ENCODE data around the gene VSNL1. TPM values are rescaled to one million over a fixed set of nuclear protein-coding genes. Genes with fewer than 3 reads are reported as not detected.

Gene VSNL1
- polyA plus RNA-seq, 1 donor = 0.70 TPM

- Histone ChIP-seq H3K9me3 (ENCODE audit: control insufficient read depth, low read depth, low read length) (no peaks in the 10 kb centered on the region), H3K27me3 (ENCODE audit: control insufficient read depth, insufficient read depth, low read length) (no peaks in the 10 kb centered on the region), H3K4me1 (ENCODE audit: control insufficient read depth, insufficient read depth, low read length) (no peaks in the 10 kb centered on the region), H3K27ac (ENCODE audit: low read length) (no peak overlapping the region), H3K4me3 (ENCODE audit: low read length) (no peak overlapping the region), H3K36me3 (ENCODE audit: control insufficient read depth, insufficient read depth, low read length) (peaks cover 8% of the 10 kb centered on the region)
- no peak for DNase-seq
- 100% methylated on average over 1 of the region's 4 CpGs for WGBS (ENCODE audit: insufficient coverage, low lambda C conversion rate)
These were observed 119.7 kb downstream of the VSNL1 start for GRCh38 chr2:17660219-17660618.

- Histone ChIP-seq H3K27ac (ENCODE audit: low read length) (no peak overlapping the region), H3K9me3 (ENCODE audit: control insufficient read depth, low read depth, low read length) (no peaks in the 10 kb centered on the region), H3K4me3 (ENCODE audit: low read length) (no peak overlapping the region), H3K27me3 (ENCODE audit: control insufficient read depth, insufficient read depth, low read length) (no peaks in the 10 kb centered on the region), H3K36me3 (ENCODE audit: control insufficient read depth, insufficient read depth, low read length) (peaks cover 10% of the 10 kb centered on the region), H3K4me1 (ENCODE audit: control insufficient read depth, insufficient read depth, low read length) (no peaks in the 10 kb centered on the region)
- no peak for DNase-seq
- WGBS (ENCODE audit: insufficient coverage, low lambda C conversion rate) = 100% methylated on average over 1 of the region's 1 CpG
These were observed 121.0 kb downstream of the VSNL1 start for GRCh38 chr2:17661460-17661859.

GRCh38 chr2:17662723-17663122 is 122.2 kb downstream of the VSNL1 start:
- no peaks in the 10 kb centered on the region for H3K9me3 ChIP-seq (ENCODE audit: control insufficient read depth, low read depth, low read length)
- H3K36me3 ChIP-seq (ENCODE audit: control insufficient read depth, insufficient read depth, low read length) = peaks cover 14% of the 10 kb centered on the region
- WGBS (ENCODE audit: insufficient coverage, low lambda C conversion rate) = no CpG with 5 or more reads among the region's 1 CpG
- H3K27me3 ChIP-seq (ENCODE audit: control insufficient read depth, insufficient read depth, low read length) = no peaks in the 10 kb centered on the region
- no peak for DNase-seq
- no peak overlapping the region for H3K27ac ChIP-seq (ENCODE audit: low read length)
- no peak overlapping the region for H3K4me3 ChIP-seq (ENCODE audit: low read length)
- H3K4me1 ChIP-seq (ENCODE audit: control insufficient read depth, insufficient read depth, low read length) = no peaks in the 10 kb centered on the region

- H3K4me1 ChIP-seq (ENCODE audit: control insufficient read depth, insufficient read depth, low read length) = no peaks in the 10 kb centered on the region
- no peak overlapping the region for H3K4me3 ChIP-seq (ENCODE audit: low read length)
- H3K27ac ChIP-seq (ENCODE audit: low read length) = no peak overlapping the region
- peaks cover 22% of the 10 kb centered on the region for H3K36me3 ChIP-seq (ENCODE audit: control insufficient read depth, insufficient read depth, low read length)
- no peaks in the 10 kb centered on the region for H3K27me3 ChIP-seq (ENCODE audit: control insufficient read depth, insufficient read depth, low read length)
- no CpG with 5 or more reads among the region's 1 CpG for WGBS (ENCODE audit: insufficient coverage, low lambda C conversion rate)
- H3K9me3 ChIP-seq (ENCODE audit: control insufficient read depth, low read depth, low read length) = no peaks in the 10 kb centered on the region
- no peak for DNase-seq
These were observed 124.0 kb downstream of the VSNL1 start for GRCh38 chr2:17664534-17664933.

GRCh38 chr2:17667898-17668297 is 127.4 kb downstream of the VSNL1 start:
- WGBS (ENCODE audit: insufficient coverage, low lambda C conversion rate) = no CpG with 5 or more reads among the region's 1 CpG
- DNase-seq = no peak
- H3K36me3 ChIP-seq (ENCODE audit: control insufficient read depth, insufficient read depth, low read length) = peaks cover 27% of the 10 kb centered on the region

GRCh38 chr2:17672583-17673317 is 132.3 kb downstream of the VSNL1 start:
- H3K4me1 ChIP-seq (ENCODE audit: control insufficient read depth, insufficient read depth, low read length) = no peaks in the 10 kb centered on the region
- no peaks in the 10 kb centered on the region for H3K27me3 ChIP-seq (ENCODE audit: control insufficient read depth, insufficient read depth, low read length)
- H3K4me3 ChIP-seq (ENCODE audit: low read length) = no peak overlapping the region
- H3K9me3 ChIP-seq (ENCODE audit: control insufficient read depth, low read depth, low read length) = no peaks in the 10 kb centered on the region
- no peak overlapping the region for H3K27ac ChIP-seq (ENCODE audit: low read length)
- no peak for DNase-seq
- WGBS (ENCODE audit: insufficient coverage, low lambda C conversion rate) = 100% methylated on average over 4 of the region's 7 CpGs
- H3K36me3 ChIP-seq (ENCODE audit: control insufficient read depth, insufficient read depth, low read length) = peaks cover 12% of the 10 kb centered on the region

More at GRCh38 chr2:17667898-17668297, 127.4 kb downstream of the VSNL1 start:
- Histone ChIP-seq H3K4me3 (ENCODE audit: low read length) (no peak overlapping the region), H3K4me1 (ENCODE audit: control insufficient read depth, insufficient read depth, low read length) (no peaks in the 10 kb centered on the region), H3K9me3 (ENCODE audit: control insufficient read depth, low read depth, low read length) (no peaks in the 10 kb centered on the region), H3K27me3 (ENCODE audit: control insufficient read depth, insufficient read depth, low read length) (no peaks in the 10 kb centered on the region), H3K27ac (ENCODE audit: low read length) (no peak overlapping the region)

GRCh38 chr2:17674817-17675216 is 134.3 kb downstream of the VSNL1 start:
- no peak overlapping the region for H3K4me3 ChIP-seq (ENCODE audit: low read length)
- peaks cover 9% of the 10 kb centered on the region for H3K36me3 ChIP-seq (ENCODE audit: control insufficient read depth, insufficient read depth, low read length)
- H3K27ac ChIP-seq (ENCODE audit: low read length) = no peak overlapping the region
- no peaks in the 10 kb centered on the region for H3K4me1 ChIP-seq (ENCODE audit: control insufficient read depth, insufficient read depth, low read length)
- H3K9me3 ChIP-seq (ENCODE audit: control insufficient read depth, low read depth, low read length) = no peaks in the 10 kb centered on the region
- no peak for DNase-seq
- H3K27me3 ChIP-seq (ENCODE audit: control insufficient read depth, insufficient read depth, low read length) = no peaks in the 10 kb centered on the region

GRCh38 chr2:17680119-17680518 is 139.6 kb downstream of the VSNL1 start:
- no peak for DNase-seq
- WGBS (ENCODE audit: insufficient coverage, low lambda C conversion rate) = 100% methylated on average over 1 of the region's 3 CpGs
- Histone ChIP-seq H3K36me3 (ENCODE audit: control insufficient read depth, insufficient read depth, low read length) (peaks cover 26% of the 10 kb centered on the region), H3K27me3 (ENCODE audit: control insufficient read depth, insufficient read depth, low read length) (no peaks in the 10 kb centered on the region), H3K27ac (ENCODE audit: low read length) (no peak overlapping the region), H3K9me3 (ENCODE audit: control insufficient read depth, low read depth, low read length) (no peaks in the 10 kb centered on the region), H3K4me1 (ENCODE audit: control insufficient read depth, insufficient read depth, low read length) (no peaks in the 10 kb centered on the region), H3K4me3 (ENCODE audit: low read length) (no peak overlapping the region)

GRCh38 chr2:17682098-17682857 is 141.8 kb downstream of the VSNL1 start:
- no peaks in the 10 kb centered on the region for H3K27me3 ChIP-seq (ENCODE audit: control insufficient read depth, insufficient read depth, low read length)
- peaks cover 29% of the 10 kb centered on the region for H3K36me3 ChIP-seq (ENCODE audit: control insufficient read depth, insufficient read depth, low read length)
- H3K4me3 ChIP-seq (ENCODE audit: low read length) = no peak overlapping the region
- WGBS (ENCODE audit: insufficient coverage, low lambda C conversion rate) = 100% methylated on average over 1 of the region's 6 CpGs
- H3K9me3 ChIP-seq (ENCODE audit: control insufficient read depth, low read depth, low read length) = no peaks in the 10 kb centered on the region
- no peaks in the 10 kb centered on the region for H3K4me1 ChIP-seq (ENCODE audit: control insufficient read depth, insufficient read depth, low read length)
- no peak for DNase-seq
- no peak overlapping the region for H3K27ac ChIP-seq (ENCODE audit: low read length)

- Histone ChIP-seq H3K36me3 (ENCODE audit: control insufficient read depth, insufficient read depth, low read length) (peaks cover 25% of the 10 kb centered on the region), H3K4me1 (ENCODE audit: control insufficient read depth, insufficient read depth, low read length) (no peaks in the 10 kb centered on the region), H3K27me3 (ENCODE audit: control insufficient read depth, insufficient read depth, low read length) (no peaks in the 10 kb centered on the region), H3K9me3 (ENCODE audit: control insufficient read depth, low read depth, low read length) (no peaks in the 10 kb centered on the region), H3K27ac (ENCODE audit: low read length) (no peak overlapping the region), H3K4me3 (ENCODE audit: low read length) (no peak overlapping the region)
- 80% methylated on average over 1 of the region's 2 CpGs for WGBS (ENCODE audit: insufficient coverage, low lambda C conversion rate)
- DNase-seq = no peak
These were observed 143.5 kb downstream of the VSNL1 start for GRCh38 chr2:17683981-17684380.

Measured in large intestine (tissue), 3 donors.